Effector memory CD4-positive, alpha-beta T cell (primary cell): ENCODE data around the gene AATK.
"Not testable (repeated sequence)": the region's sequence is repeated elsewhere in the genome, so short reads cannot be mapped to it uniquely, and the experiment has no call there.

ENCODE experiments used
- DNase-seq, 3 donors: peaks; one replicate each; pipeline ENCODE4 v3.0.0-alpha.2; 2020
- H3K27ac ChIP-seq: 2 replicates; pipeline ENCODE4 v1.7.0; 2013; ENCODE audit warnings: mild to moderate bottlenecking, low read length, moderate library complexity; ENCODE audit not compliant: insufficient read depth, poor library complexity, severe bottlenecking
- H3K27me3 ChIP-seq: replicated peaks from 2 replicates; pipeline ENCODE4 v1.7.0; 2013; ENCODE audit warnings: mild to moderate bottlenecking, low read length; ENCODE audit not compliant: insufficient read depth, control insufficient read depth, poor library complexity, severe bottlenecking
- H3K36me3 ChIP-seq: 2 replicates; pipeline ENCODE4 v1.7.0; 2013; ENCODE audit warnings: mild to moderate bottlenecking, low read length, moderate library complexity; ENCODE audit not compliant: control insufficient read depth, insufficient read depth
- H3K4me1 ChIP-seq: 2 replicates; pipeline ENCODE4 v1.7.0; 2013; ENCODE audit warnings: low read length, mild to moderate bottlenecking; ENCODE audit not compliant: control insufficient read depth, insufficient read depth, poor library complexity, severe bottlenecking
- H3K4me3 ChIP-seq: 2 replicates; pipeline ENCODE4 v1.7.0; 2013; ENCODE audit warnings: low read length, low read depth, mild to moderate bottlenecking; ENCODE audit not compliant: insufficient read depth, poor library complexity, severe bottlenecking
- H3K9me3 ChIP-seq: 2 replicates; pipeline ENCODE4 v1.7.0; 2013; ENCODE audit warnings: mild to moderate bottlenecking, low read length, moderate library complexity; ENCODE audit not compliant: control insufficient read depth

AATK gene

GRCh38 chr17:81084680-81085419 is 81.2 kb downstream of the AATK start:
- no peak for DNase-seq
- no peaks in the 10 kb centered on the region for H3K4me1 ChIP-seq
- no peaks in the 10 kb centered on the region for H3K36me3 ChIP-seq

GRCh38 chr17:81083125-81083765 is 82.8 kb downstream of the AATK start:
- DNase-seq: no peak
- Histone ChIP-seq H3K27me3 (no peaks in the 10 kb centered on the region), H3K9me3 (no peaks in the 10 kb centered on the region), H3K36me3 (no peaks in the 10 kb centered on the region), H3K4me1 (no peaks in the 10 kb centered on the region), H3K27ac (no peak overlapping the region), H3K4me3 (no peak overlapping the region)

More at GRCh38 chr17:81084680-81085419, 81.2 kb downstream of the AATK start:
- H3K27me3 ChIP-seq: no peaks in the 10 kb centered on the region
- H3K4me3 ChIP-seq: no peak overlapping the region
- H3K27ac ChIP-seq: no peak overlapping the region
- no peaks in the 10 kb centered on the region for H3K9me3 ChIP-seq

- Histone ChIP-seq H3K9me3 (no peaks in the 10 kb centered on the region), H3K27ac (no peak overlapping the region), H3K36me3 (no peaks in the 10 kb centered on the region), H3K4me1 (no peaks in the 10 kb centered on the region), H3K4me3 (no peak overlapping the region), H3K27me3 (no peaks in the 10 kb centered on the region)
- no peak for DNase-seq
Measured at GRCh38 chr17:81082177-81083073, 83.6 kb downstream of the AATK start.

GRCh38 chr17:81081222-81082176 is 84.5 kb downstream of the AATK start:
- Histone ChIP-seq H3K9me3 (no peaks in the 10 kb centered on the region), H3K36me3 (no peaks in the 10 kb centered on the region), H3K4me3 (no peak overlapping the region), H3K4me1 (no peaks in the 10 kb centered on the region), H3K27me3 (no peaks in the 10 kb centered on the region), H3K27ac (no peak overlapping the region)
- DNase-seq: no peak

GRCh38 chr17:81080019-81080418 is 86.0 kb downstream of the AATK start:
- no peaks in the 10 kb centered on the region for H3K27me3 ChIP-seq
- H3K4me3 ChIP-seq: no peak overlapping the region
- DNase-seq: no peak
- no peak overlapping the region for H3K27ac ChIP-seq
- no peaks in the 10 kb centered on the region for H3K36me3 ChIP-seq
- H3K9me3 ChIP-seq: no peaks in the 10 kb centered on the region
- no peaks in the 10 kb centered on the region for H3K4me1 ChIP-seq

GRCh38 chr17:81078026-81078913 is 87.8 kb downstream of the AATK start:
- H3K27me3 ChIP-seq, H3K36me3 ChIP-seq, H3K4me3 ChIP-seq, DNase-seq, H3K4me1 ChIP-seq, H3K9me3 ChIP-seq, H3K27ac ChIP-seq: not testable (repeated sequence)

- no peaks in the 10 kb centered on the region for H3K9me3 ChIP-seq
- H3K4me1 ChIP-seq: no peaks in the 10 kb centered on the region
- no peaks in the 10 kb centered on the region for H3K27me3 ChIP-seq
- no peak for DNase-seq
- H3K36me3 ChIP-seq: no peaks in the 10 kb centered on the region
- no peak overlapping the region for H3K27ac ChIP-seq
- no peak overlapping the region for H3K4me3 ChIP-seq
Measured at GRCh38 chr17:81076141-81076679, 89.8 kb downstream of the AATK start.

GRCh38 chr17:81075307-81075706 is 90.7 kb downstream of the AATK start:
- Histone ChIP-seq H3K27ac (no peak overlapping the region), H3K4me1 (no peaks in the 10 kb centered on the region), H3K27me3 (no peaks in the 10 kb centered on the region), H3K36me3 (no peaks in the 10 kb centered on the region), H3K4me3 (no peak overlapping the region), H3K9me3 (no peaks in the 10 kb centered on the region)
- DNase-seq: no peak
